Stimulated activated CD8-positive, alpha-beta memory T cell treated with anti-CD3 and anti-CD28 coated beads, Interleukin-7, amount 100 ng/mL, for 48 hours (primary cell): ENCODE data around the gene LPP.

Experiments used
- DNase-seq, 2 donors: peaks; one replicate each; pipeline ENCODE4 v3.0.0-alpha.2; 2020; ENCODE audit warnings: low read depth in 1 of 2; ENCODE audit errors: extremely low read depth in 1 of 2

The LPP gene

DNA sequence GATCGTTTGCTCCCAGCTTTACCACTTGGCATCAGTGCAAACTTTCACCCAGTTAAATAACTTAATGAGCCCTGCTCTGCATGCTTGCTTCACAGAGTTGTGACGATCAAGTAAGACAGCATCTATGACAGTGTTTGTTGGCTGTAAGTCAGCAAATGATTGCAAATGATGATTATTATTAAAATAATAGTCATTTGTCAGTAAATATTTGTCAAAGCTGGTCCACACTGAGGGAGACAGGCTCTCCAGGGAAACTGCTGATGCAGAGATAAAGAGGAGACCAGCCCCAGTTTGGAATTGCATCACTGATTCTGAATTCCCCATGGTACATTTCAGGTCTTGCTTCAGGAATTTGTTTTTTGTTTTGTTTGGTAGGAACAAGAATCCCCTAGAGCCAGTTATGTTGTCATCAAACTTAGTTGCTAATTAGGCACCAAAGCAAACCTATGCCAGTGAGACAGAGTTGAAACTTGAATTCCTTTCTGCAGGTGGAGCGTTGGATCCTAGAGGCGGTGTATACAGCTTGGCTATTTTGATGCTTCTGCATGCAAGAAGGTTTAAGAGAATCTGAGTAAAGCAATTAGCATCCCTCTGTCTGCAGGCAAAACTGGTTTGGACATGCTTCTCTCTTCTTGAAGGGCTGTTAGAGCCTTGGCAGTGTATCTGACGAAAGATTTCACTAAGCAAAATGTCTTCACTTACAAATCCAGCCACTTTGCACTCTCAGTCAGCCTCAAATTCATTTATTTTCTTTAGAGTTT is 679.2 kb downstream of the LPP start:
- no peak for DNase-seq

GRCh38 chr3:188834349-188834748 is 680.4 kb downstream of the LPP start:
- DNase-seq = no peak

- DNase-seq = no peak
Measured at GRCh38 chr3:188839187-188839695, 685.3 kb downstream of the LPP start.

DNA sequence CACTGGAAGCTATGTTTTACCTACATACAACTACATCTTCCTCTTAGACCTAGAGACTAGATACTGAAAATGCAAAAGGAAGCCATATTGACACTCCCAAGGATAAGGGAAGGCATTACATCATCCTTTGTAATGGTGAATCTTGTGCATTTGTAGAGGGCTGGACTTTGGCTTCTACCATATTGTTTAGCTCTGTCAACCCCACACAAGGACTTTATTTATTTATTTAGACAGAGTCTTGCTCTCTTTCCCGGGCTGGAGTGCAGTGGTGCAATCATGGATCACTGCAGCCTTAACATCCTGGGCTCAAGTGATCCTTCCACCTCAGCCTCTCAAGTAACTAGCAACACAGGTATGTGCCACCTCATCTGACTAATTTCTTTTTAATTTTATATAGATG is 686.3 kb downstream of the LPP start:
- no peak for DNase-seq

DNA sequence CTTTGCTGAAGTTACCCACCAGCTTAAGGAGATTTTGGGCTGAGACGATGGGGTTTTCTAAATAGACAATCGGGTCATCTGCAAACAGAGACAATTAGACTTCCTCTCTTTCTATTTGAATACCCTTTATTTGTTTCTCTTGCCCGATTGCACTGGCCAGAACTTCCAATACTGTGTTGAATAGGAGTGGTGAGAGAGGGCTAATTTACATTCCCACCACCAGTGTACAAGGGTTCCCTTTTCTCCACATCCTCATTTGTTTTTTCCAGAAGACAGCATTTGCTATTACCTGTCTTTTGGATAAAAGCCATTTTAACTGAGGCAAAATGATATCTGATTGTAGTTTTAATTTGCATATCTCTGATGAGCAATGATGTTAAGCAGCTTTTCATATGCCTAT is 687.9 kb downstream of the LPP start:
- DNase-seq = no peak

DNA sequence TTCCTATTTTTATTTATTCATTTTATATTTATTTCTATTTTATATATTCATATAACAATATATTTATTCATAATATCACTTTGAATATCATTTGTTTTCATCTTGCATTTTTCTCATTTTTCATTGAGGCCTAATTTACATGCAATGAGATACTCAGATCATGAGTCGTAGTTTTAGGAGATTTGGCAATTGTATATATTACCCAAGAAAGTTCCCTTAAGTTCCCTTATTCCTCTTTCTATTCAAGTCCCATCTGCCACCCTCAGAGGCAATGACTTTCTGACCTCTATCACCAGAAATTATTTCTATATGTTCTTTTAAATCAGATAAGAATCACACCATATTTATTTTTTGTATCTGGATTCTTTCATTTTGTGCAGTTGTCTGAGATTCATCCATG is 688.7 kb downstream of the LPP start:
- DNase-seq = no peak

GRCh38 chr3:188844096-188844495 is 690.1 kb downstream of the LPP start:
- DNase-seq = no peak

DNA sequence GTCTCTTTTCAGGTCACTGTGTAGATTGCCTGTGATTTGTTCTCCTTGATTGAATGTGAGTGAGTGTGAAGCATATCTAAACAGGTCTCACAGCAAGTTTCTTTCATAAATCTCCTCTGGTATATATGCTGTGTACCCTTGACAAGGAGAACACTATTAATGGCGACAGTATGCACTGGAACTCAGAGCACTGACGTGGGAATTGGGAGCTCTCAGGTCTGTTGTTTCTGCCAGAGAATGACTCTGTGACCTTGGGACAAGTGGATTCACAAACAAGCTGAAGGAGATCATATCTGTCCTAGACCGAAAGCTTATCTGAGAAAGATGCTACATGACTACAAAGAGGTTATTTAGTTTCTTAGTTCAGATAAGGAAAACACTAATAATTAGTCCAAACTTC is 691.6 kb downstream of the LPP start:
- no peak for DNase-seq

DNA sequence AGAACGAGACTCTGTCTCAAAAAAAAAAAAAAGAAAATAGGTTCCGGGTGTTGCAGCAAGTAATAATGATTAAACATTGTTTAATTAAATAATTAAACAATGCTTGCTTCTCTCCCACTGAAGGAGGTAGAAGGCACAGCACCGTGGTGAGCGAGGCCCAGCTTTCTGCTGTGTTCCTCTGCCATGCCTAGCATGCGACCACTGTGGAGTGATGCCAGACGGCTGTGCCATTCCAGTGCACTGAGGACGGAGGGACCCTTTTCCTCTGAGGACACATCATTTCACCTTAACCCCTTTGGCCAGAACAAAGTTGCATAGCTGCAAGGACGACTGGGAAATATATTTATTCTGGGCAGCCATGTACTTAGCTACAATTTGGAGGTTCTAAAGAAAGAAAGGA is 695.0 kb downstream of the LPP start:
- no peak for DNase-seq

GRCh38 chr3:188853856-188854771 is 700.2 kb downstream of the LPP start:
- no peak for DNase-seq

GRCh38 chr3:188854772-188855149 is 700.8 kb downstream of the LPP start:
- DNase-seq = no peak

GRCh38 chr3:188855675-188856074 is 701.7 kb downstream of the LPP start:
- no peak for DNase-seq

- DNase-seq = no peak
Measured at GRCh38 chr3:188860147-188860546, 706.2 kb downstream of the LPP start.

- DNase-seq = no peak
Measured at GRCh38 chr3:188861842-188862744, 708.1 kb downstream of the LPP start.

GRCh38 chr3:188863999-188864406 is 710.0 kb downstream of the LPP start:
- DNase-seq = no peak

GRCh38 chr3:188867691-188868265 is 713.8 kb downstream of the LPP start:
- DNase-seq = no peak

- no peak for DNase-seq
Measured at GRCh38 chr3:188868803-188869202, 714.8 kb downstream of the LPP start.

GRCh38 chr3:188869628-188870027 is 715.7 kb downstream of the LPP start:
- DNase-seq = no peak

- no peak for DNase-seq
Measured at GRCh38 chr3:188870431-188870830, 716.5 kb downstream of the LPP start.

DNA sequence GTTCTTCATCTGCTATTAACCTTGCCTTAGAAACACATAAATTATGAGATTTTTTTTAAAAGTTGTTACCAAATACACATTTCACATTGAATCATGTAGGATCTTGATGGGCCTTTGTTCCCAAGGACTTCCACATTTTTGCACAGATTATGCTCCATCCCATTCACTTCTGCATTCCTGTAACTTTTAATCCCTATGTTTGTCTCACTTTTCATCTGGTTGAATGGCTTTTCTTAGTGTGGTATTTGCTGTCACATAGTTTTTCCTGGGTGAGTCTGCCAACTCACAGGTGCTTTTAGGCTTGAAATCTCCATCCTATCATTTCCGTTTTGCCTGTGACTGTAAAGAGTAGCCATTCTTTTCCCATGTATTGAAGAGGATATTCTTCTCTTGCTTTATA is 720.6 kb downstream of the LPP start:
- no peak for DNase-seq

- DNase-seq = no peak
Measured at GRCh38 chr3:188875413-188875812, 721.5 kb downstream of the LPP start.
